Activated CD4-positive, alpha-beta T cell treated with anti-CD3 and anti-CD28 coated beads for 4 hours (primary cell): ENCODE measurements around the gene NPAS3.

Experiments
- DNase-seq, 2 donors: peaks; one replicate each; pipeline ENCODE4 v3.0.0-alpha.2; 2020

Gene NPAS3

DNA sequence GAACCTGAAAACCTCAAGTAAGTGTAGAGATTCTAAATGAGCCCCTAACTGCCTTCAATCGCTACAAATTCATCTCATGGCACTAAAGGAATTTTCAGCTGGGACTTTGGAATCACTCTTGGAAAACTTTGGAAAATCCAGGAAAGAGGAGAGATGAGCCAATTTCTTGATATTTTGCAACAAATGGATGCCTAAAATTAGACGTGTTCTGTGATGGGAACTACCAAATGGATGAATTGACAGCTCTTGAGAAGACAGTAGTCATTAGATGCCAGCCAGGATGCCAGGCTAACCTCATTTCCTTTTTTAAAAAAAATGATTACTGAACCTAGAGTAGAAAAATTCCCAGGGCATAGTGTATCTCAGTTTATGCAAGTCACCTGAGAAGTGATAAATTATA is 78.3 kb downstream of the NPAS3 start:
- DNase-seq, result no peak

DNA sequence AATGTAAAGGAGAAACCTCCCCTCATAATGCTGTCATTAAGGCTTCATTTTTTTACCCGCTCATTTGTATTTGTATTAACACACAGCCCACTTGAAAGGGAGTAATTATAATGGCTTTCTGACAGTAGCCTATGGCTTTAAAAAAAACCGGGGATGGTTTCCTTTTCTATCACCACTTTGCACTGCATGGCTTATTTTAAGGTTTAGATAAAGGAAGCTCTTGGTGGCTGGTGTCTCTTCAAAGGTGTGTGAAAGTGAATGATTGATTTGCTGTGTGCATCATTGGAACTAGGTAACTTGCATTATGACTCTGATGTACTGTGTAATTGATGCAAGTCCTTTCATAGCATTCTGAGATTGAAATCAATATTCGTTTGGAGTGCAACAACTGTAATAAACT is 80.7 kb downstream of the NPAS3 start:
- no peak for DNase-seq

DNA sequence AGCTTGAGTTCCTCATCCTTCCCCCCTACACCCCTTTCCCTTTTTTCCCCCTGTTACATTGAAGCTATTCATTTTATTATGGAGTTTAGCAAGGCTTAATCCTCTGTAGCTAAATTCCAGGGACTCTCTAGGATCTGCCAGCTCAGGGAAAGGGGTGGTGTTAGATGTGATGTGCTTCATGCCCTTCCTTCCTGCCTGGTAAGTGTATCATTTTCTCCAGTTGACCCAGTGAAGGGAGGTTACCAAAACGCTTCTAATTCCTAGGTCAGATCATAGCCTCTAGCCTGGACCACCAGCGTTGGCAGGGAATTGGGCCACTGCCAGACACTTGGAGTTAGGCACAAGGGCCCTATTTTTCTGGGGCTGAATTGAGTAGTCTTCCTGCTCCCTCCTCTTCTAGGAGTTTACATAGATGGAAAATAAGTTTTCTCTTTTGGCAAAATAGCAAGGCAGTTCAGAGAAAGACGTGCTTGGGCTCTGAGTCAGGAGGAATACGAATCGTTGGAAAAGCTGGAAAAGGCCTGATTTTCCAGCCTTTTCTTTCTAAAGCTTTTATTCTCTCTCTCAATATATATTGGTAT is 88.3 kb downstream of the NPAS3 start:
- no peak for DNase-seq

DNA sequence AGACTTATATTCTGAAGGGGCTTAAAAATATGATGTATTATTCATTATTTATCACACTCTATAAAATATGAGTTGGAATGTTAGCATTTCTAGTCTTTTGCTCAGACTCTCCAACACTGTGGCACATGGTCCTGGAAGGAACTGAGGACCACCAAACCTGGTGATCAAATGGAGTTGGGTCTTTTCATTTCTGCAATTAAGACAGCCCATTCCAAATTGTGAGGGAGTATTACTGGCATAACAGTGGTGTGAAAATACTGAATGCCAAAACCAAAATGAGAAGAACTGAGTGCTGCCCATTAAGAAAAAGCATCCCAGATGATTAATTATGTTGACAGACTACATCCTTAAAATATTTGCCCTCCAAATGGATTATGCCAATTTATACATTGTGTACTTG is 90.8 kb downstream of the NPAS3 start:
- no peak for DNase-seq

DNA sequence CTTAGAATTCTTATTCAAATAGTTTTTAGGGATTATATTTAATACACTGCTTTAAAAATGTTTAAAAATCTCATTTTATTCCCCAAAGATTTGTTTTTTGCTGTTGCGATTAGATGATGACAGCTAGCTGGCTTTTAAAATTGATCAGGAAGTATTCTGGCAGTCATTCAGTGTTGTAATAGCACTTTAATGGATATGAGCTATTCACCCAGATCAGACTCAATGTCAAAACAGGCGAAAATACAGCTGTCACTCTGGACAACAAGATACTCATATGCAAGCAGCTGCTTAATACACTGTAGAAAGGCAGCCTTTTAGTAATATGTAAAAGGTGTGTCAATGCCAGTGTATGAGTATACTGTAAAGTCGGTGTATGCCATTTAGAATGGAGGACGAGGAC is 91.7 kb downstream of the NPAS3 start:
- no peak for DNase-seq

DNA sequence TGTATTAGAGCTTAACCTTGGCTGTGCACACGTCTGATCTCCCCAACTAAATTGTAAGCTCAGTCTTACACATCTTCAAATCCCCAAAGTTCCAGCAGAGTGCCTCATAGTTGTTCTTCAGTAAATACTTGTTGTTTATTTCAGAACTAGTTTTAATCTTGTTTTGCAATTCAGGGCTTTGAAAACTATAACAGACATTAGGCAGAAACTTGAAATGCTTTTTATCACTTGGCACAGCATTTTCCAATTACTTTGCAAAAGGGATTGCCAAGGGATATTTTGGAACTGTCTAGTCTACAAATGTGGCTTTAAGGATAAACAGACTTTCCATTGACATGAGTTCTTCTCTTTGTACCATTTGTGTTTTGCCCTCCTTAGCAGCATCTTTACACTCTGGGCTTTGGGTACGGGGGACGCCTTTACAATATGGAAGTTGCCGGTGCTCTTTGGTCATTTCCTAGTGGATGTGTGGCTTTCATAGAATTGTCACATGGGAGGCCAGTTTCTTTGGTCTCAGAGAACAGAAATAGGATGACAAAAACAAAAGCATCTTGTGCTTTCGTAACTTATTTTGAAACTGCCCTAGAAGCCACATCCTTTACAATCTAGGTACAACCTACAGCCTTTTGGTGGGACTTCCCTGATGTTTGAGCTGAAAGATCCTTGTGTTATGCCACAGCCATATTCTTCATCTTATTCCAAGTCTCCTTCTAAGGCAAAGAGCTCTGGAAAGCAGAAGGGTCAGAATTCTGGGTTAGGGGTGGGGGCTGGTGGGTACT is 96.9 kb downstream of the NPAS3 start:
- no peak for DNase-seq

DNA sequence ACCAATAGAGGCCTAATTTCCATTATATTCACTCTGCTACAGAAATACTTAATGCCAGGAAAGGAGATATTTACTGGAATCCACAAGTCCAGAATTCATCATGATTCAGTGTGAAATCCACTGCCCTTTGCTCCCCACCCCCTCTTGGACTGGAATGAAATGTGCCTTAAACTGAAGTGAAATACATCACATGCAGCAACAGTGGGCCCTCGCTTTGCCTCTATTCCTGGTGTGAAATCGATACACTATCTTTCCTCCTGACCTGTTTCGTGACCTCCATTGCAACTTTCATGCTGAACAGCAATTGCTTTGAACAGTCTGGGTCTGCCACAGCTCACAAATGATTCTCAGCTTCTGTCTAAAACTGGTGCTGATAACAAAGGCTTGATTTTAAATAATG is 100.6 kb downstream of the NPAS3 start:
- no peak for DNase-seq

DNA sequence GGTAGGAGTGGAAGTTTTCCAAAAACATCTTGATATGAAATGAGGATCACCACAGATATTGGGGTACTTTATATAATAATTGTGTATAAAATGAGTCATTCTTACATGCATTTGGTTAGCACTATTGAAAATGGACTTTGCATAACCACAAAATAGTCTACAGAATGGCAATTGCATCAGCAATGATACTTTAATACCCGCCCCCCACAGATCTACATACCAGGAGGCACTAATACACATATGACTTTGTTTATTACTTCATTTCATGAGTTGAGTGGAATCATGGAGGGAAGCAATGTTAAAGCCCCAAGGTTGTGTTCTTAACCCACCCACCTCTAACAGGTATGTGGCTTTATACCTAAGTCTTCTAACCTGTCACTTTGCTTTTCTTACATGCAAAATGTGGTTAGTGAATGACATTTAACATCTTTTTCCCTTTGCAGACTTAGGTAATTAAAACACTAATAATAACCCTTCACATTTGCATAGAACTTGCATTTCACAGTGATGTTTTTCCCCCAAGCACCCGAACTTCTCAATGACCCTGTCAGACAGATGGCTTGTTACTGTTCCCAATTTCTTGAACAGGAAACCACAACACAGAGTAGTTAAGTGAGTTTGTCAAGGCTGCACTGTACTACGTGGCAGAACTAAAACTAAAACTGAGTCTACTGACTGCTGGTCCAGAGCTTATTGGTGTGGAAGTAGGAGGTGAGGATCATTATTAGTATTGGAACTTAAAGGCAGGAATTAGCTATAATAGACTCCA is 101.9 kb downstream of the NPAS3 start:
- DNase-seq, result no peak

DNA sequence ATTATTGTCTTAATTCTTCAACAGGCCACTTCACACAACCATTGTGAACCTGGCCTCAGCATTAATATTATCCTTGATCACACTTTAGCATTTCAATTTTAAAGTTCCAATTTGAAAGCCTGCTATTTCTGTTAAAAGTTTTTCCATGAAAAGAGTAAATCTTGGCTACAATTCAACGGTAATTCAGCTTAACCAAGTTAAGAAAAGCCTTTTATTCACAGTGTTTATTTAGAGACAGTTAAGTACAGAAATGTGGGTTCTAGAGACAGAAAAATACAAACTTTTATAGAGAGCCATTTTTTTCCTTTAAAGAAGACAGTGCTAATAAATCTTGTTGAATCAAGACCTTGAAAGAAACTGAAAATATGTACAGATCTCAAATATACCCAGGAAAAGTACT is 103.9 kb downstream of the NPAS3 start:
- DNase-seq, result no peak

DNA sequence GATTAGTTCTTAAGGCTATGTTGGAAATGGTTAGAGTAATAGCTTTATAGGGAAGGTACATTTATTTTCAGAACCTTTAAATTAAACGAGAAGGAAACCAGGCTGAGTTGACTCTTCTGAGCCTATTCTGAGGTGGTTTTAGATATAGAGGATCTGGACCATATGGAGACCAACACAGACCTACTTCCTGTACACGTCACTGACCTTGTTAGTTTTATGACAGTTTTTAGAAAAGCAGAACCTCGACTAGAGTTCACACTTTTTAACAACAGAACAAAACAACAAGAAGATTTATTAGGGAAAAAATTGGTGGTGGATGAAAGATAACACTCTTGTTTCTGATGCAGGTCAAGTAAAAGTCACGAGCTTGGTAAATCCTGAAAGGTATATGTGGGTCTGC is 107.1 kb downstream of the NPAS3 start:
- DNase-seq, result no peak

DNA sequence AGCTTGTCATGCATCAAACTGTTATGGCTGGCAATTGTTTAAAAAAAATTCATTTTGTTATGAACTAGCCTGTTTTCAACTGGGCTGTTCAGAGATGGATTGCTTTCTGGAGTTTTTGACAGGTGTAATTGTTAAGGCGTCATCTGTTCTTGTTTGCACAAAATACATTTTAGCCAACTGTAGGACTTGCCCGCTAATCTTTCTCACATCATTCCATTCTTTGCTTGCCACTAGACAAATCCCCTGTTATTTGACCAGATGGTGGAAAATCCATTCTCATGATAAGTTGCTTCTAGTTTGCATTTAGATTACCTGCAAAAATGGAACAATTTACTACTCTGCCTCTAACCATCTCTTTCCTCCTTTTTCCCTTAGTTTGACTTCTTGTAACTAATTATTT is 114.3 kb downstream of the NPAS3 start:
- no peak for DNase-seq

DNA sequence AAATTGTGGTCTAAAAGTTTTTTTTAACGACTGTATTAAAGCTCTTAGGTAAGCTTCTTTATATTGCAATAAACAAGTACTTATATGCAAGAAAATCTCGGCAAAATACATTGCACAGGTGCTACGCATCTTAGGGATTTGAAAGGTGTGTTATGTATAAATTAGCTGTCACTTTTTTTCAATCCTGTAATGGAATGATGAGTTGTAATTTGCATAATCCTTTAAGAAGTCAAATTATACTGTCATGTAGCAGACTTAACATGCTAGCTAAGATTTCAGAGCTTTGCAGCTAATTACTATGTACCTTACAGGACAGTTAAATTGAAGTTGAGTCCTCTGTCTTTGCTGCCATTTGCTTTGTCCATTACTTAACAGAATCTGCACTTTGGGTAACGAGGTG is 117.5 kb downstream of the NPAS3 start:
- no peak for DNase-seq

DNA sequence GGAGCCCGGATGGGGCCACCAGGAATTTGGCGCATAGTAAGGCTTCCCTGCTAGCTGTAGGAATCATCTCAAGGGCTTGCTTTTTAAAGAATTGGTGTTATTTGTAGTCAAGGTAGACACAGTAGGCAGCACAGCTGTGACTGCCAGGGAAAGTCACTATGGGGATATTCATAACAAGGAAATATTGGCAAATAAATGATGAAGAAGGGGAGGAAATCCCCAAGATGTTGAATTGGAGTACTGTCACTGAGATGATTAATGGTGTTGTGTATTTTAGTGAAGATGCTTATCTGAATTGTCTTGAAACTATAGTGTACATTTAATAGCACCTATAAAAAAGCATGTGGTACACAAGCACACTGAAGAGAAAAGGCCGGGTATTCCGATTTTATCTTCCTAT is 118.9 kb downstream of the NPAS3 start:
- DNase-seq, result no peak

DNA sequence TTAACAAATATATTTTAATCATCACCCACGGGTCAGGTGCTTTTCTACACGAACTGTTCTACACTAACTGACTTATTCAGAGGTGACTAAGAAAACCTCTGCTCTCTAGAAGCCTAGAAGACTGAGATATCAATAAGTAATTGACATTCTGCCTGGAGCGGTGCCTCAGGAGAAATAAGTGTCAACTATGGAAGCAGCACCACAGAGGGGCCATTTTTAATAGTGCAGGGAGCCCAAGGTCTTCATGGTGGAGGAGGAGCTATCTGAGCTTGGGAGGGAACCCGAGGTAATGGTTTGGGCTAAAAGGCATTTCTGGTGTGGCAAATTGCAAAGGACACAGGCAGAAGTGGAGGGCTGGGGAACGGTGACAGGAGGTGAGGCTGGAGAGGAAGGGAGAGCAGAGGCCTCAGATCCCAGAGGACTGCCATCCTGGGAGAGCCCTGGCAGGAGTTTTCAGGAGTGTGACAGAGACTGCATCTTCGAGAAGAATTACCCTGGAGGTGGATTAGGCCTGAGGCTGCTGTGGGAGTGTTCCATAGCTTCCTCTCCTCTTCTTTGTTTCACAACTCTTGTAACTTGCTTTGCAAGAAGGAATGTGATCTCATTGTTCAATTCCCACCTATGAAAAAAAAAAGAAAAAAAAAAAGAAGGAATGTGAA is 123.1 kb downstream of the NPAS3 start:
- DNase-seq, result no peak

DNA sequence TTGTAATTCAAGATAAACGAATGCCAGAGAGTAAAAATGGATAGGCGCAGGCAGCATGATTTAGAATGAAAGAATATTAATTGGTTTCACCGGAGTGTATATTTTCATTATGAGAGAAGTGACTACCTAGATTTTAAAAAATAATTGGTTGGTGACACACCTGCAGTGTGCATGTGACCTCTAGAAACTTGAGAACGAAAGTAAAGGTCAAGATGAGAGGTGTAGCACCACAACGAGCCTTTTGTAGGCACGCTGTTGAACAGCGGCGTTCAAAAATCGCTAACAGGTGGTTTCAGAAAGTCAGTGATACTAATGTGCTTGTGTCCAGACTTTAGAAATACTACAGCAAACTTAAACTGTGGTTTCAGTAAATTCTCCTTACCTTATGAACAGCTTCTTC is 123.8 kb downstream of the NPAS3 start:
- DNase-seq, result no peak

DNA sequence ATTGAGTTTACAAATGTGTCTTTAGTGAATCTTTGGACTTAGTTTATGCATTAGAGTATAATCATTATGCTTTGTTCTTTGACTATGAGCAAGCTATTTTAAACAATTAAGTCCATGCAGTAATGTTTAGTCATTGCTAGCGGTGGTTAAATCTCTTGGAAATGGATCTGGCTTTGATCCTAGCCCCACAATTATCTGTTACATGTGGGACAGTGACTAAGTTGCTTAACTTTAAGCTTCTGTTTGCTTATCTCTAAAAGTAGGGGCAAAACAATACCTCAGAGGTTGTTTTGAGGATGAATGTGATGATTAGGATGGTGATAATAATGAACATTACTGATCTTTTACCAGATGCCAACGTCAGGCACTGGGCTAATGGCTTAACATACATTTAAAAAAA is 124.2 kb downstream of the NPAS3 start:
- no peak for DNase-seq

DNA sequence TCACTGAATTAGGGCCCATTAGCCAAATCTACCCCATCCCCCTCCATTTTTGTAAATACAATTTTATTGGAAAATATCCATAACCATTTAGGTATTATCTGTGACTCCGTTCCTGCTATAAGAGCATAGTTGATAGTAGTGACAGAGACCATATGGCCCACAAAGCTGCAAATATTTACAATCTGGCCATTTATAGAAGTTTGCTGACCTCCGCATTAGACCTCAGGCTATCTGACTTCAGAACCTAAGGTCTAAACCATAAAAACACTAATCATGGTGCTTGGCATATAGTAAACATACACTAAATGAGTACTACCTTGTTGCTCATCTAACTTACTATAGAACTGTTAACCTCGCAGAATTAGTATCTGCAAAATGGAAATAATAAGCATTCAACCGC is 124.8 kb downstream of the NPAS3 start:
- no peak for DNase-seq

DNA sequence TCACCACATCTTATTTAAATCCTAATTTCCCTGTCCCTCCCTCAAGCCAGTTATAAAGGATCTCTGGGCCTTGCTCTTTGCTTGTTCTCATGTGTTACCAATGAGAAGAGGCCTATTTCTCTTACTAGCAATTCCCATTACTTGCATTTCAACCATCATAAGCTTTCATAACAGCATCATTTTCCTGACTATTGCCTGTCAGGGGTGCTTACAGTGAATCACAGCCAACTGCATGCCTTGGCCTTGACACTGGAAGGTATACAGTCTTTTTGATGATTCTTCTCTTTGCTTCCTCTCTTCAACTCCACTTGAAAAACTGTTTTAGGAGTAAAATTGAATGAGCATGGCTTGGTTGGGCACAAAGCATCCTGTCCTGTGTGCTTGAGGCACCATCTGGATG is 127.0 kb downstream of the NPAS3 start:
- DNase-seq, result no peak

DNA sequence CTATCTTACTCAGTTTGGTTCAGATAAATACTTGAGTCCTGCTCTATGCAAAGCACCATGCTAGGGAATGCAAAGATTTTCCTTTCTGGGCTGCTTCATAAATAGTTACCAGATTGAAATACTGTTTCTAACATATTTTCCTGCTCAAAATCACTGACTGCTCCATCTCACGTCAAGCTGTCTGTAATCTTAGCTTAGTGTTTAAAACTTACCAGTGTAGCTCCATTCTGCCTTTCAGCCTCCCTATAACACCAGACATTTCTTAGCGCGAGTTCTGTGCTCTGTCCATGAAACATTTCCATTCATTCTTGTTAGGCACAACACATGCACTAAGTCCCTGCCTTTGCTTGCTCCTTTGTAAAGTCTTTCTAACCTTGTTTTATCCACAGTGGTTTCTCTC is 129.4 kb downstream of the NPAS3 start:
- DNase-seq, result no peak

DNA sequence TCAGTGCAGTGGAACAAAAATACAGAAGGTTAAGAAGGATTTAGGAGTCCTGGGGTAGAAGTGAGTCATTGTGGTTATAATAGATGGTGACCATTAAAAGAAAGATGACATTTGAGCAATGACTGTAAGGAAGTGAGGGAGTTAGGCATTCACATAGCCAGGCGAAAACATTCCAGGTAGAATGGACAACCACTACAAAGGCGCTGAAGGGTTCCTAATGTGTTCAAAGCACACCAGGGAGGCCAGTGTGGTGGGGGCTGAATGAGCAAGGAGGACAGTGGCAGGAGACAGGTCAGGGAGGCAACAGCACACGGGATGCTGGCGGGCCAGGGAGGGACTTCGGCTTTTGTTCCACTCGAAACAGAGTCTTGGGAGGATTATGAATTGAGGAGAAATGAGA is 129.9 kb downstream of the NPAS3 start:
- DNase-seq, result no peak

DNA sequence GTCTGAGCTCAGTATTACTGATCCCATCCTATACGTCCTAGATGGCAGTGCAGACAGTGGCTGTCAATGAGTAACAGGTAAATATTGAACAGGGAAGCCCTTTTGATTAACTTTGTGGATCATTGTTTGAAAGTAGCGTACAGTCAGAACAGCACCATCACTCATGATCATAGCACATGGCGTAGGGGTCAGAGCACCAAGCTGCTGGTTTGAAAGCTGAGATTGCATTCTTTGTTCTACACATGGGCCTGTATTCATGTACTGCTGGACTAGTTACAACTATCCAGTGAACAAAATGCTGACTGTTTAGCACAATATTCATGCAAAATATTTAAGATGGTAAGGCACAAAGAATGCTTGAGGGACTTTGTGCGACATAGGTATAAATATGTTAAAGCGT is 131.8 kb downstream of the NPAS3 start:
- no peak for DNase-seq

DNA sequence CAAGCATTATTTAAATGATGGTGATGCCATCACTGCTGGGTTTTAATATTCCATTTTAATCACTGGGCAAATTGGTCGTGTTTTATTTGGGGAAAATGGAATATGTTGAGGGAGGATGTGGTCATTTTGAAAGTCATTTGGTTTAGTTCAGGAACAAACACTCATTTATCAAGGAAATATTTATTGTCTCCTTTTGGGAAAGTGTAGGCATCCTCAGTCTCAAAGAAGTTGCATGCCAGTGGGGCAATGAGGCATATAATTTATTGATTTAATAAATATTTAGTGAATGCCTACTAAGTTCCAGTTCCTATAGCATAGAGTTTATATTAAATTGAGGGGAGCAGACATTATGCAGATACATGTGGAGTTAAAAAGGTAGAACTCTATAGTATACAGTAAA is 134.3 kb downstream of the NPAS3 start:
- DNase-seq, result no peak

DNA sequence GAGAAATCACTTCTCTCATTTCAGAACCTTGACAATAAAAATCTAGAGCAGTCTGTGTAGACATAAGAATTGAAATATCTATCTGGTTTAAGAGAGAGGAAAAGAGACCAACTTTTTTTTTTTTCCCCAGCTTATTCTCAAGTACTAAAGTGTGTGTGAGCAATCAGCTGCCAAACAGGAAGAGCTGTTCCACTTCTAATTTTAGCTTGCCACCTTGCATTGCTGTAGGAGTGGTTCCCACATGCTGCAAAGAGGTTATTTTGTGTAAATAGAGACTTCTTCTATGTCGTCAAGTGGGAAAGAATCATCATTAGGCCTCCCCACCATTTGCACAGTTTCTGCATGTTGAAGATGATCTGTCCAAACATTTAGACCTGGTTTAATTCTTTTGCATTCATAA is 142.6 kb downstream of the NPAS3 start:
- no peak for DNase-seq

DNA sequence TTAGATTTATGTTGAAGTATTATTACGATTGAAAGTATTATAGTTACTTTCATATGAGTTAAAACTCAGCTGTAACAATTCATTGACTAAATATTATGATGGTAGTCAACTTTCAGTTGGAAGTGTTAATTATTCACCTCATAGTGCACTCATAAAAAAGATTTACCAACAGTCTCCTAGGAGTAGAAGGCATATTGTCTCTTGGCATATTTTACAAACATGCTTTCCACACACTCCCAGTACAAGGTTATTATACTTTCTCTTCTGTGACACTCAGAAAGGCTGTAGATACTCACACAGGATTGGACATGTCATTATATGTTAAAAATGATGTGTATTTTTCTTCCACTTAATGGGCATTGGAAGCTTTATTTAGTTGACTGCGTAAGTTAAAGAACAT is 147.1 kb downstream of the NPAS3 start:
- DNase-seq, result no peak
